NT2/D1 (cell line): ENCODE results near the gene MRPL11.

ENCODE experiments used
- SUZ12 ChIP-seq: IDR thresholded peaks from 2 replicates; pipeline ENCODE4 v1.6.1; 2011; ENCODE audit not compliant: insufficient read length, insufficient read depth; ENCODE audit errors: extremely low read depth
- YY1 ChIP-seq: IDR thresholded peaks from 2 replicates; pipeline ENCODE4 v1.6.1; 2011; ENCODE audit not compliant: insufficient read length, insufficient read depth
- ZNF274 ChIP-seq: IDR thresholded peaks from 2 replicates; pipeline ENCODE4 v1.6.1; 2011; ENCODE audit warnings: mild to moderate bottlenecking, low read depth, low read length

- TF ChIP-seq SUZ12 (no peak), ZNF274 (no peak), YY1 (no peak)
Observed at GRCh38 chr11:66407651-66408050, 31.0 kb downstream of the MRPL11 start.
